Nephron (organoid): Measurements from ENCODE around the gene CZIB.

Source experiments
- H3K27ac Mint-ChIP-seq, 3 experiments: 2 replicates each; pipeline ENCODE4 v1.8.0; 2020; ENCODE audit warnings: mixed read lengths in 3 of 3, mild to moderate bottlenecking in 2 of 3, moderate library complexity in 1 of 3
- H3K27me3 Mint-ChIP-seq: 2 replicates; pipeline ENCODE4 v1.8.0; 2021; ENCODE audit warnings: low read depth, mild to moderate bottlenecking, moderate library complexity, mixed read lengths
- H3K36me3 Mint-ChIP-seq: 2 replicates; pipeline ENCODE4 v1.8.0; 2020; ENCODE audit warnings: low read depth, mixed read lengths
- H3K4me1 Mint-ChIP-seq: 2 replicates; pipeline ENCODE4 v1.8.0; 2020; ENCODE audit warnings: mixed read lengths
- H3K4me3 Mint-ChIP-seq, 3 experiments: 2 replicates each; pipeline ENCODE4 v1.8.0; 2020; ENCODE audit warnings: mild to moderate bottlenecking in 3 of 3, mixed read lengths in 3 of 3, moderate library complexity in 2 of 3
- H3K9me3 Mint-ChIP-seq: 2 replicates; pipeline ENCODE4 v1.8.0; 2020; ENCODE audit warnings: mixed read lengths
- TF ChIP-seq, protein P1 (sequence below), 3 experiments: fragments of 200-600 bp; sonication (generic); IDR thresholded peaks; one replicate each; pipeline ENCODE4 v1.5.0; 2021; ENCODE audit warnings: antibody characterized with exemption in 3 of 3; ENCODE audit not compliant: unreplicated experiment in 3 of 3

Gene CZIB

DNA sequence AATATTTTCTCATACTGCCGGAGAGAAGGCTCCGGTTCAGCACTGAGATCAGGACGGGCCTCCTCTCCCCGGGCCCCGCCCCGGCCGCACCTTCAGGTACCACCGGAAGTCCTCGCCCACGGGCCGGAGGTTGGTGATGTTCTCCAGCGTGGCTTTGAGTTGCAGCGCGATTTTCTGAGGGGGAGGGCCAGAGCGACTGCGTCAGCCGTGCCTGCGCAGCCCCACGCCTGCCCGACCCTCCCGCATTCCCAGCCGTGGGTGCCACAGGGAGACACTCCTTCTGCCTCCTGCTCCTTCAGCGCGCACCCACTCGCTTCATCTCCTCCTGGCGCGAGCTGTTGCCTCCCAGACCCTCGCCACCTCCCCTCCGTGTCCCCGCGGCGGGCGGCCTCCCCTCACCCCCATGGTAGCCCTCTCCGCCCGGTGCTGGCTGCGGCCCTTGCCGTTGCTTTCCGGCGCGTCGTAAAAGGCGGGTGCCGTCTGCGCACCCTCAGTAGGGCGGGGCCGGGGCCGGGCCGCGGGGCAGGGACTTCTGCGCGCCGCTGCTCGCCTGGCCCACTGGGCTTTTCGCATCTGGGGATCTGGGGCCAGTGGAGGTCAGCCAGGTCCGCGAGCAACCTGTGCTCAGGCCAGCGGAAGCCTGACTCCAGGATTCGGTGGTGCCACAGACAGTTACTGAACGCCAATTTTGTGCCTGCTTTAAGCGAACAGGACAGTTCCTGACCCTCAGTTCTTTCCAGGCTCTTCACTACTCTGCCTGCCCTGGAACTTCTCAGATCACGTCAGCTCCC lies at the start of gene CZIB:
Gene CZIB, minus strand, starts transcription at position 464 of the 791 bp plus-strand sequence. Its CDS starts 59 bp downstream, at position 405.
- peak within 1 kb of the TSS; percentile 91 to 98 (median 92) for H3K4me3 Mint-ChIP-seq
- no peaks in the 10 kb centered on the region for H3K27me3 Mint-ChIP-seq
- TF ChIP-seq, protein P1, sequence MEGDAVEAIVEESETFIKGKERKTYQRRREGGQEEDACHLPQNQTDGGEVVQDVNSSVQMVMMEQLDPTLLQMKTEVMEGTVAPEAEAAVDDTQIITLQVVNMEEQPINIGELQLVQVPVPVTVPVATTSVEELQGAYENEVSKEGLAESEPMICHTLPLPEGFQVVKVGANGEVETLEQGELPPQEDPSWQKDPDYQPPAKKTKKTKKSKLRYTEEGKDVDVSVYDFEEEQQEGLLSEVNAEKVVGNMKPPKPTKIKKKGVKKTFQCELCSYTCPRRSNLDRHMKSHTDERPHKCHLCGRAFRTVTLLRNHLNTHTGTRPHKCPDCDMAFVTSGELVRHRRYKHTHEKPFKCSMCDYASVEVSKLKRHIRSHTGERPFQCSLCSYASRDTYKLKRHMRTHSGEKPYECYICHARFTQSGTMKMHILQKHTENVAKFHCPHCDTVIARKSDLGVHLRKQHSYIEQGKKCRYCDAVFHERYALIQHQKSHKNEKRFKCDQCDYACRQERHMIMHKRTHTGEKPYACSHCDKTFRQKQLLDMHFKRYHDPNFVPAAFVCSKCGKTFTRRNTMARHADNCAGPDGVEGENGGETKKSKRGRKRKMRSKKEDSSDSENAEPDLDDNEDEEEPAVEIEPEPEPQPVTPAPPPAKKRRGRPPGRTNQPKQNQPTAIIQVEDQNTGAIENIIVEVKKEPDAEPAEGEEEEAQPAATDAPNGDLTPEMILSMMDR (IDR thresholded peaks at IDR 0.05; ENCODE audit: unreplicated experiment in 3 of 3): no peak
- H3K4me1 Mint-ChIP-seq: peaks cover 19% of the 10 kb centered on the region
- H3K27ac Mint-ChIP-seq: peak within 1 kb of the TSS; percentile 85 to 99 (median 99)
- peaks cover 20% of the 10 kb centered on the region for H3K36me3 Mint-ChIP-seq
- H3K9me3 Mint-ChIP-seq: no peaks in the 10 kb centered on the region

DNA sequence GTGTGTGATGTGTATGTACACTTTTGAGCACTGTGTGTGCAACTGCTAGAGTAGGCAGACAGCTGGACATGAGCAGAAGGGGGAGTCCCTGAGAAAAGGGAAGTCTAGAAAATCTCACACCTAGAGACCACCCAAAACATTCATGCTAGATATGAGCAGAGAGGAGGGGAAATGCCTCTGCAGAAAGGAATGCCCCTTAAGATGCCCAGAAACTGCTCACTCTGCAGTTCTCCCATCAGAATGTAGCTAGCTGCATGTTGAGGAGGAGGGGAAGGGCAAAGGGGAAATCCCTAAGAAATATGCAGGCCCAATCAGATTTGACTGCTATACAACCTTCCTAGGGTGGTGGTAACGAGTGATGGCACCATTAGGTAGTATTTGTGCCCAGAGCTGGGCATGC lies 49.7 kb upstream of the CZIB start:
- Mint-ChIP-seq H3K27ac (no peak overlapping the region), H3K36me3 (peaks cover 18% of the 10 kb centered on the region), H3K9me3 (no peaks in the 10 kb centered on the region), H3K4me1 (no peaks in the 10 kb centered on the region), H3K4me3 (no peak overlapping the region), H3K27me3 (no peaks in the 10 kb centered on the region)
- TF ChIP-seq, protein P1 (IDR thresholded peaks at IDR 0.05; ENCODE audit: unreplicated experiment in 3 of 3): no peak

DNA sequence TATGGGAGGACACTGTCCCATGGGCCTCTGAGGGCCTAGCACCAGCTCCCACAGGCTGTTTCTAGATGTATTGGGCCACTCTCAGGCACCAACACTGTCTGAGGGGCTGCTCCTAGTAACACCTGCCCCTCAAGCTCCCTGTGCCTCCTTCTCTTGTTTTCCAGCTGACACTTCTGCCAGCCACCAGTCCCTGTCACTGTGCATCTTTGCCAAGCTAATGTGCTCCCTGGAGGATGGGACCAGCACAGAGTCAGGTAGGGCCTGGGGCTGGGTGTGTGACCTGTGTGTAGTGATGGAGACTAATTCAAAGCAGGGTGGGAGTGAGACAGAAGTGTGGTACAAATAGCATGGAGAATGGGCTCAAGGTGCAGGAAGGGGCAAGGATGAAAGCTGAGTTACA lies 47.3 kb upstream of the CZIB start:
- TF ChIP-seq, protein P1 (IDR thresholded peaks at IDR 0.05; ENCODE audit: unreplicated experiment in 3 of 3): no peak
- no peak overlapping the region for H3K27ac Mint-ChIP-seq
- H3K36me3 Mint-ChIP-seq: peaks cover 24% of the 10 kb centered on the region
- no peaks in the 10 kb centered on the region for H3K9me3 Mint-ChIP-seq
- no peaks in the 10 kb centered on the region for H3K27me3 Mint-ChIP-seq
- no peaks in the 10 kb centered on the region for H3K4me1 Mint-ChIP-seq
- no peak overlapping the region for H3K4me3 Mint-ChIP-seq

DNA sequence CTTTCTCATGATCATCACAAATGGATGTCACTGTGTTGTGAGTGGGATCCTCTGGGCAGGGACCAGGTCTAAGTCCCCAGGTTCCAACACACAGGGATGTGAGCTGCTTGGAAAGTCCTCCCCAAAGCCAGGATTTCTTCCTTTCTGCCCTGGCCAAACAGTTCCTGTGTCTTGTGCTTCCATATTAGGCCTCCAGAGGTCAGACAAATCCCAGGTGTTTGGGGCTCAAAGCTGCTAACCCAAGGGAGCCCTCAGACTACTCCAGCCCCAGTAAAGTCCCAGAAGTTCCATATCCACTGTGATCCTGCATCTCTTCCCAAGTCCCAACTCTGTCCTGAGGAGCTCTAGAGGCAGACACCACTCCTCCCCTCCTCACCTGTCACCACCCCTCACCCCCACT lies 45.6 kb upstream of the CZIB start:
- Mint-ChIP-seq H3K27ac (no peak overlapping the region), H3K4me3 (no peak overlapping the region), H3K4me1 (no peaks in the 10 kb centered on the region), H3K36me3 (peaks cover 25% of the 10 kb centered on the region), H3K9me3 (no peaks in the 10 kb centered on the region), H3K27me3 (no peaks in the 10 kb centered on the region)
- TF ChIP-seq, protein P1 (IDR thresholded peaks at IDR 0.05; ENCODE audit: unreplicated experiment in 3 of 3): peak; percentile 11 to 26 (median 20)

DNA sequence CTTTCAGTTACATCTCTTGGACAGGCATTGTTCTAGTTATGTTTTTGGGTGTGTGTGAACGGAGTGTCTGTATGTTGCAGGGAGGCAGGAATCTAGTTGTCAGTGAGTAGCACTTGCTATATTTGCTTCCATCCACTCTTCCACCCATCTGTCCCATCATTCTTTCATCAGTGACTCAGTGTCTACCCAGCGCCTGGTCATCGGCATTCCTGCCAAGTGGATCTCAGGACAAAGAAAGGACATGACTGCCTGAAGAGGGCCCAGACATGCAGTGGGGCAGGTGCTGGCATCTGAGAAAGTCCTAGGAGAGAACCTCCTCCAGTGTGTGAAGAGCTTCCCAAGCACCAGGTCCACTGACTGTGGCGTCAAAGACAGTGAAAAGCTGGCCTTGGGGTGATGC lies 45.1 kb upstream of the CZIB start:
- H3K27me3 Mint-ChIP-seq: no peaks in the 10 kb centered on the region
- H3K4me1 Mint-ChIP-seq: no peaks in the 10 kb centered on the region
- no peaks in the 10 kb centered on the region for H3K9me3 Mint-ChIP-seq
- H3K36me3 Mint-ChIP-seq: peaks cover 20% of the 10 kb centered on the region
- TF ChIP-seq, protein P1 (IDR thresholded peaks at IDR 0.05; ENCODE audit: unreplicated experiment in 3 of 3): no peak
- H3K27ac Mint-ChIP-seq: no peak overlapping the region
- no peak overlapping the region for H3K4me3 Mint-ChIP-seq

DNA sequence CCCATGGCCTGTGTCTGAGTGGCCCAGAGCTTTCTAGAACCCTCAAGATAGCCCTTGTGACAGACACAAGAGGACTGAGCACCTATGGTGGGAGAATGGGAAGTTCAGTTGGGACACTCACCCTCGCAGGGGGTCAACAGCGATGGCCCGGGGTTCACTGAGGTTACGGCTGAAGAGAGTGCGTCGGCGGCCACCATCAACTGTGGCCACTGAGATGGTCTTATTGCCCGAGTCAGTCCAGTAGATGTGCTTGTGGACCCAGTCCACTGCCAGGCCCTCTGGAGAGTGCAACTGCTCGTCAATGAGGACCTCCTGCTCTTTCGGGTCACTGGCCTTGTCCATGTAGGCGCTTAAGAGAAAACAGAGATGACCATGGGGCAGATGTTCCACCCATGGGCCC lies 43.6 kb upstream of the CZIB start:
- no peak overlapping the region for H3K4me3 Mint-ChIP-seq
- H3K27ac Mint-ChIP-seq: no peak overlapping the region
- TF ChIP-seq, protein P1 (IDR thresholded peaks at IDR 0.05; ENCODE audit: unreplicated experiment in 3 of 3): no peak
- H3K27me3 Mint-ChIP-seq: no peaks in the 10 kb centered on the region
- peaks cover 13% of the 10 kb centered on the region for H3K36me3 Mint-ChIP-seq
- no peaks in the 10 kb centered on the region for H3K9me3 Mint-ChIP-seq
- H3K4me1 Mint-ChIP-seq: no peaks in the 10 kb centered on the region
